H1 (cell line): Measurements from ENCODE around the gene TMEM92. TPM values are rescaled to one million over a fixed set of nuclear protein-coding genes. Genes with fewer than 3 reads are reported as not detected.

Experiments
- CTCF ChIA-PET: fragments of 300-600 bp; sonication (Branson Sonifier 250); formaldehyde crosslinking; loops from one replicate; lab custom pipeline; 2021; ENCODE audit not compliant: partially characterized antibody; lab: Charles Lee
- POLR2A ChIA-PET: fragments of 300-600 bp; sonication (Branson Sonifier 250); formaldehyde crosslinking; loops from one replicate; lab custom pipeline; 2021; ENCODE audit warnings: inconsistent platforms; ENCODE audit not compliant: partially characterized antibody; lab: Charles Lee
- DNase-seq, 2 experiments: peaks; one replicate each; pipeline versions ENCODE4 v3.0.0 to v3.0.0-alpha.2; 2010 to 2022; ENCODE audit warnings: low spot score in 2 of 2, low read depth in 1 of 2, mixed read lengths in 1 of 2
- FAIRE-seq: peaks from 2 replicates; lab custom pipeline; 2011; peaks lifted over from hg19 to GRCh38; lab: Jason Lieb, UNC
- H2AFZ ChIP-seq: 2 replicates; pipeline ENCODE4 v1.8.1; 2012; ENCODE audit warnings: low read length, inconsistent platforms
- H2AK5ac ChIP-seq: 2 replicates; pipeline ENCODE4 v1.6.1; 2013; ENCODE audit warnings: low read depth, low read length
- H2BK120ac ChIP-seq: replicated peaks from 2 replicates; pipeline ENCODE3; 2013; ENCODE audit warnings: low read depth, low read length, inconsistent platforms
- H2BK12ac ChIP-seq: 2 replicates; pipeline ENCODE4 v1.6.1; 2013; ENCODE audit warnings: low read depth, low read length
- H2BK15ac ChIP-seq: 2 replicates; pipeline ENCODE4 v1.6.1; 2013; ENCODE audit warnings: low read length
- H2BK20ac ChIP-seq: 2 replicates; pipeline ENCODE4 v1.6.1; 2013; ENCODE audit warnings: low read length
- H2BK5ac ChIP-seq: 2 replicates; pipeline ENCODE4 v1.6.1; 2013; ENCODE audit warnings: low read depth, low read length
- H3K14ac ChIP-seq: 2 replicates; pipeline ENCODE4 v1.6.1; 2013; ENCODE audit warnings: inconsistent platforms; ENCODE audit not compliant: insufficient read length
- H3K18ac ChIP-seq: 2 replicates; pipeline ENCODE4 v1.6.1; 2013; ENCODE audit warnings: low read length; ENCODE audit errors: extremely low read depth
- H3K23ac ChIP-seq: 2 replicates; pipeline ENCODE4 v1.6.1; 2013; ENCODE audit warnings: inconsistent platforms; ENCODE audit not compliant: insufficient read length
- H3K23me2 ChIP-seq: 2 replicates; pipeline ENCODE4 v1.6.1; 2013; ENCODE audit warnings: low read depth, low read length
- H3K27ac ChIP-seq: 2 replicates; pipeline ENCODE4 v1.6.1; 2011; ENCODE audit warnings: low read depth, low read length, inconsistent platforms
- H3K27me3 ChIP-seq, 4 experiments: replicated peaks in 1 of 4; 1 replicate in 1 of 4; 2 replicates in 3 of 4; pipeline versions ENCODE4 v1.6.1 to v1.8.1; 2011 to 2013; ENCODE audit warnings: low read length in 3 of 4, mild to moderate bottlenecking in 3 of 4, inconsistent platforms in 2 of 4, mixed read lengths in 2 of 4, moderate library complexity in 1 of 4; ENCODE audit not compliant: control insufficient read depth in 3 of 4, insufficient read depth in 3 of 4; ENCODE audit errors: extremely low read depth in 1 of 4
- H3K36me3 ChIP-seq, 4 experiments: 2 replicates each; pipeline versions ENCODE4 v1.6.1 to v1.8.1; 2011 to 2013; ENCODE audit warnings: mild to moderate bottlenecking in 4 of 4, low read length in 3 of 4, moderate library complexity in 2 of 4, control low read depth in 1 of 4, inconsistent platforms in 1 of 4; ENCODE audit not compliant: insufficient read depth in 4 of 4, control insufficient read depth in 2 of 4
- H3K4ac ChIP-seq: replicated peaks from 2 replicates; pipeline ENCODE3; 2013; ENCODE audit warnings: low read length, low read depth, mixed read lengths, inconsistent platforms; ENCODE audit not compliant: insufficient read length
- H3K4me1 ChIP-seq, 4 experiments: replicated peaks in 1 of 4; 1 replicate in 1 of 4; 2 replicates in 3 of 4; pipeline versions ENCODE4 v1.6.1 to v1.8.1; 2011 to 2013; ENCODE audit warnings: low read length in 3 of 4, inconsistent platforms in 2 of 4, mixed read lengths in 1 of 4; ENCODE audit not compliant: insufficient read depth in 4 of 4, control insufficient read depth in 3 of 4
- H3K4me2 ChIP-seq, 2 experiments: 2 replicates each; pipeline versions ENCODE4 v1.6.1 to v1.8.1; 2011 to 2013; ENCODE audit warnings: low read depth in 2 of 2, low read length in 2 of 2, control low read depth in 1 of 2, inconsistent platforms in 1 of 2, mild to moderate bottlenecking in 1 of 2; ENCODE audit not compliant: insufficient read depth in 1 of 2
- H3K4me3 ChIP-seq, 4 experiments: fragments of 200-600, 300-600 bp in 1 of 4; sonication (generic), shearing (Covaris generic), sonication (Bioruptor Twin) in 1 of 4; 2 replicates each; pipeline versions ENCODE4 v1.5.1 to v1.8.1; 2011 to 2016; ENCODE audit warnings: low read length in 4 of 4, low read depth in 3 of 4, control low read depth in 2 of 4, inconsistent platforms in 2 of 4, mild to moderate bottlenecking in 2 of 4, mixed read lengths in 1 of 4, moderate library complexity in 1 of 4; ENCODE audit not compliant: insufficient read depth in 2 of 4; ENCODE audit errors: extremely low read depth in 1 of 4
- H3K56ac ChIP-seq: replicated peaks from 2 replicates; pipeline ENCODE3; 2013; ENCODE audit warnings: low read depth, mild to moderate bottlenecking, mixed read lengths, low read length, inconsistent platforms; ENCODE audit not compliant: insufficient read length
- H3K79me1 ChIP-seq: 2 replicates; pipeline ENCODE4 v1.6.1; 2013; ENCODE audit warnings: low read depth, low read length, control low read depth
- H3K79me2 ChIP-seq, 2 experiments: 2 replicates each; pipeline versions ENCODE4 v1.6.1 to v1.8.1; 2012 to 2013; ENCODE audit warnings: low read length in 2 of 2, mild to moderate bottlenecking in 2 of 2, inconsistent platforms in 1 of 2; ENCODE audit not compliant: insufficient read depth in 2 of 2, control insufficient read depth in 1 of 2
- H3K9ac ChIP-seq, 4 experiments: replicated peaks in 1 of 4; 1 replicate in 1 of 4; 2 replicates in 3 of 4; pipeline versions ENCODE4 v1.6.1 to v1.8.1; 2011 to 2013; ENCODE audit warnings: low read depth in 3 of 4, low read length in 3 of 4, control low read depth in 2 of 4, mild to moderate bottlenecking in 2 of 4, moderate library complexity in 2 of 4, inconsistent platforms in 1 of 4; ENCODE audit errors: extremely low read depth in 1 of 4
- H3K9me3 ChIP-seq, 2 experiments: 2 replicates each; pipeline versions ENCODE4 v1.6.1 to v1.8.1; 2012 to 2013; ENCODE audit warnings: mild to moderate bottlenecking in 2 of 2, moderate library complexity in 2 of 2, control low read depth in 1 of 2, inconsistent platforms in 1 of 2, low read depth in 1 of 2, low read length in 1 of 2, mixed read lengths in 1 of 2; ENCODE audit not compliant: insufficient read depth in 2 of 2
- H4K20me1 ChIP-seq, 2 experiments: replicated peaks in 1 of 2; 2 replicates each; pipeline versions ENCODE3 to v1.8.1; 2011 to 2013; ENCODE audit warnings: inconsistent platforms in 2 of 2, low read length in 2 of 2, mild to moderate bottlenecking in 1 of 2; ENCODE audit not compliant: insufficient read depth in 2 of 2, control insufficient read depth in 1 of 2
- H4K5ac ChIP-seq: 2 replicates; pipeline ENCODE4 v1.6.1; 2013; ENCODE audit warnings: low read length, low read depth, mixed read lengths, inconsistent platforms; ENCODE audit not compliant: insufficient read length
- H4K8ac ChIP-seq: 2 replicates; pipeline ENCODE4 v1.8.0; 2013; ENCODE audit warnings: mild to moderate bottlenecking, moderate library complexity, low read length, inconsistent platforms; ENCODE audit not compliant: insufficient read depth; ENCODE audit errors: extremely low read depth
- H4K91ac ChIP-seq: replicated peaks from 2 replicates; pipeline ENCODE3; 2013; ENCODE audit warnings: low read length, mixed read lengths, inconsistent platforms; ENCODE audit not compliant: insufficient read length
- WGBS, 2 experiments: shearing (Covaris generic) in 1 of 2; methylation state at CpG; one replicate each; pipeline versions ENCODE4 v1.1.6 to v1.1.7; 2013 to 2015; ENCODE audit warnings: low lambda C conversion rate in 2 of 2, mixed read lengths in 2 of 2, inconsistent platforms in 1 of 2, low coverage in 1 of 2, missing lambda C conversion rate in 1 of 2; ENCODE audit not compliant: insufficient replicate concordance in 2 of 2, insufficient coverage in 1 of 2, insufficient read length in 1 of 2; ENCODE audit errors: extremely low coverage in 1 of 2, missing lambda C conversion rate in 1 of 2; 5-methylcytosine and 5-hydroxymethylcytosine counted together
- polyA plus RNA-seq, 7 experiments: library from polyadenylated mRNA; depleted of rRNA in 3 of 7; stranded (reverse) in 5 of 7; unstranded in 2 of 7; fragments of >200 nt in 5 of 7; fragments of 200-250 nt in 2 of 7; gene quantifications; 1 replicate in 5 of 7; 2 replicates in 1 of 7; 4 replicates in 1 of 7; pipeline versions ENCODE4 v1.2.1 to v1.2.3, GENCODE V29; 2011 to 2013; ENCODE audit warnings: missing spikeins in 2 of 7, mixed read lengths in 2 of 7
- total RNA-seq: library from RNA; stranded (reverse); fragmentation: NEBNext Ultra II Directional; extraction: Animal tissue kit (Norgen Biotek cat#: 25700); gene quantifications from 2 replicates; pipeline ENCODE4 v1.2.1, GENCODE V29; 2021

TMEM92 gene
- total and polyA plus RNA-seq, 2 of the 8 experiments (the other 6 are each of a cell fraction or from before 2014, with no cell fraction given): 11.9 to 24.8 TPM

GRCh38 chr17:50325906-50326305 lies 51.6 kb downstream of the TMEM92 start:
- no peaks in the 10 kb centered on the region for H4K20me1 ChIP-seq
- H2BK5ac ChIP-seq: no peak overlapping the region
- H3K79me1 ChIP-seq: no peaks in the 10 kb centered on the region
- H4K8ac ChIP-seq: no peak overlapping the region
- H2BK12ac ChIP-seq: no peak overlapping the region
- no peaks in the 10 kb centered on the region for H3K79me2 ChIP-seq
- no peaks in the 10 kb centered on the region for H3K9me3 ChIP-seq
- H3K4me1 ChIP-seq: no peaks in the 10 kb centered on the region
- FAIRE-seq (no peak), DNase-seq (no peak)
- H3K18ac ChIP-seq: no peak overlapping the region
- 88% methylated on average over 4 of the region's 4 CpGs; no CpG with 5 or more reads in 1 of the 2 experiments for WGBS, 2 experiments
- H3K36me3 ChIP-seq: no peaks in the 10 kb centered on the region
- CTCF ChIA-PET: interaction anchor here (0.6 to 1.2 kb wide), 2 partner anchors 124 to 223 kb away, joined by 3 read pairs; partner anchors contain the start of gene COL1A1
- POLR2A ChIA-PET: interaction anchor here (0.7 kb wide), 1 partner anchor 1796 kb away, joined by 3 read pairs; no protein-coding TSS in a partner anchor
- H3K56ac ChIP-seq: no peak overlapping the region
- 0 out of 2 replicates have a peak overlapping the region, but pooled peaks have one; percentile 21 for H2BK20ac ChIP-seq
- no peak overlapping the region for H3K9ac ChIP-seq
- no peak overlapping the region for H3K4me3 ChIP-seq
- H3K27me3 ChIP-seq: no peaks in the 10 kb centered on the region
- no peak overlapping the region for H4K91ac ChIP-seq
- H3K4ac ChIP-seq: no peak overlapping the region
- H3K23ac ChIP-seq: no peak overlapping the region
- H3K27ac ChIP-seq: no peak overlapping the region
- no peak overlapping the region for H2BK120ac ChIP-seq
- no peaks in the 10 kb centered on the region for H3K23me2 ChIP-seq
- no peak overlapping the region for H4K5ac ChIP-seq
- H3K14ac ChIP-seq: no peak overlapping the region
- H3K4me2 ChIP-seq: no peak overlapping the region
- H2AK5ac ChIP-seq: no peak overlapping the region
- no peak overlapping the region for H2BK15ac ChIP-seq
- H2AFZ ChIP-seq: no peak overlapping the region
